ENCODE results near the gene CCHCR1.
A peak's percentile ranks its signal among the peaks of the same experiment; 100 is the strongest.
"Not testable (repeated sequence)": the region's sequence is repeated elsewhere in the genome, so short reads cannot be mapped to it uniquely, and the experiment has no call there.

CCHCR1 gene

DNA sequence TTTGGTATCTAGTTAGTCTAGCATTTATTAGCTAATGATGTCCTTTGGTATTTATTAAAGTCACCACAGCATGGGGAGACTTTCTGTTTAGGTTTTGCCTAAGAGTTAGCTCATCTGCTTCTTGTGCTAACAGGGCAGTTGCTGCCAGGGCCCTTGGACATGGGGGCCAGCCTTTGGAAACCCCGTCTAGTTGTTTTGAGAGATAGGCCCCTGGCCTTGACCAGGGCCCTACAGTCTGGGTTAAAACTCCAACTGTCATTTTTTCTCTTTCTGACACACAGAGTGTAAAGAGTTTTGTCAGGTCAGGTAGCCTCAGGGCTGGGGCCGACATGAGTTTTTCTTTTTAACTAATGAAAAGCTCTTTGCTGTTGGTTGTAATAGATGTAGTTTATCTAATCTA is 25.7 kb upstream of the CCHCR1 start:
- not testable (repeated sequence) for DNase-seq

DNA sequence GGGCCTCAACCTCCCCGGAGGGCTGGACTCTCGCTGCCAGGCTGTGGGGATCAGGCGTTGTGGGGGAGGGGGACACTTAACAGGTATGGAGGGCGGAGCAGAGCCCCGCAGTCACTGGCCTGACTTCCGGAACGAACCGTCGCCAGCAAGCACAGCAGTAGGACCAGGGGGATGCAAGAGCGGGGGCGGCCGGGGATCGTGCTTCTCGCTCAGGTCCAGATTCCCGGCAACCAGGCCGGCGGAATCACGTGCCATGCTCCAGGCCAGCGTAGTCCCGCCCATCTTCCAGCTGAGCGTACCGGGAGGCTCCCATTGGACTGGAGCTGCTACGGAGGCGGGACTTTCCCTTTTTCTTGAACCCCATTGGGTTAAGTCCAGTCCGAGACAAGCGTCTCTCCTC is 22.9 kb upstream of the CCHCR1 start:
- no peak for DNase-seq

DNA sequence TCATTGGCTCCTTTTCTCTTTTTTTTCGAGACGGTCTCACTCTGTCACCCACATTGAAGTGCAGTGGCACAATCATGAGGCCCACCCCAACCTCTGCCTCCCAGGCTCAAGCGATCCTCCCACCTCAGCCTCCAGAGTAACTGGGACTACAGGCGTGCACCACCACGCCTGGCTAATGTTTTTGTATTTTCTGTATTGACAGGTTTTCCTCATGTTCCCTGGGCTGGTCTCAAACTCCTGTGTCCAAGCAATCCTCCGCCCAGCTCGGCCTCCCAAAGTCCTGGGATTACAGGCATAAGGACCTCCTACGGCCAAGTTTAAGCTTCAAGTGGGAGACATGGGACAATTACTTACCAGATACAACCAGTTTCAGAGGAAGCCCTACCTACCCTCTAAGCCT is 22.3 kb upstream of the CCHCR1 start:
- no peak for DNase-seq

DNA sequence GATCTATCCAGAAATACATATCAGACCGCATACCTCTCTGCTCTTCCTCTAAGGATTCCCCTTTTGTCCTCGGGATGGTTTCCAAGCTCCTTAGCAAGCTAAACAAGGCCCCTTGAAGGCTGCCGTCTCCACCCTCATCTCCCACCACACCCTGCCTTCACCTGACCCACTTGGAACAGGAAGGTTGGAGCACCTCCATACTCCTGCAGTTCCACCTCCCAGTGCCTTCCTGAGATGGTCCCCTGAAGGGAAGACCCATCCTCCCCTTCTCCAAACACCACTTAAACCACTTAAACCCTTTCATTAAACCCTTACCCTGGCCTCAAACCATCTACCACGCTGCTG is 21.4 kb upstream of the CCHCR1 start:
- DNase-seq = no peak

DNA sequence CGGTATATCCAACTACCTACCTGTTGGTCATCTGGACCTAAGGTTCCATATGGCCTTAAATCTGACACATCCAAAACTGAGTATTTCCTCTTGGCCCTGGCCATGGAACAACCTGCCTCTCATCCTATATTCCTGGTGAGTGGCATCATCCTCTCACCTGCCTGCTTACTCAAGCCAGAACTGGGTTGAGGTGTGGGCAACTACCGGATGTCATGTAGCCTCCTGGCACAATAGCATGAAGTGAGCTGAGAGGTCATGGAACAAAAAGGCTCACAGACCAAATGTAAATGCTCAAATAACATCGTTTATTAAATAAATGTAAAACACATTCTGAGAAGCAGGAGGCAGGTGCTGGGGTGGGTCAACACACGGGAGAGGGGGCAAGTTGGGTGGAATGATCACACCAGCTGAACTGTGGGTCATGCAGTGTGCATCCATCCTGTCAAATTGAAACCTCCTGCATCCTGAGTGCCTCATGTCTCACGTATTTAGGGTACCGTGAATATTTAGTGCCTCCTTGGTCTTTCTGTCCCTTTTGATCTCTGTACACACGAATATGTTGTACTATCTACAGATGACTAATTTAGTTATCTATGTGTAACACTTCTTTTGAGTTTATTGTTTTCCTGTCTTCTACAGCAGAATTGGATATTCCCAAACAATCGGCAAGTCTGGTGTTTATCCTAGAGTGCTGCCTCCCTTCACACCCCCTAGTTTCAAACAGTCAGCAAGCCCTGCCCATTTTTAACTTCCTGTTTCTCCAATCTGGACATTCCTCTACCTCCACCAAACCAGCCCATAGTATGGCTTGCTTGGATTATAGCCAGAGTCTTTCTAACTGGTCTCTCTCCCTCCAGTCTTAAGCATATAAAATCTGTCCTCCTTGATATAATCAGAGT is 20.8 kb upstream of the CCHCR1 start:
- peak; percentile 43 for DNase-seq

DNA sequence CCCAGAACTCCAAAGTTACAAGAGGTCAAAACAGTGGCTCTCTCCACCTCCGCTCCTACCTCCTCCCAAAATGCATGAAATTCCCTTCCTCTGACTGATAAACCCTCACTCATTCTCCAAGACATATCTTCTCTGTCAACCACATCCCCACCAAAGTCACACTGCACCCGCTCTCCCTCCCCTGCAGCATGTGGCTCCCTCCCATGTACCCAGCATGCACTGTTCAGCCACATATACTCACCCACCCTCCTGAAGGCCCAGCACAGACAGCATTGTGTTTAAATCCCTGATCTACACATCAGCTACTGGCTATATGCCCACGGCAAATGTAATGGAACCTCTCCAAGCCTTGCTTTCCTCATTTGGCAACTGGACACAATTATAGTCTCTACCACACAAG is 18.4 kb upstream of the CCHCR1 start:
- DNase-seq = no peak

DNA sequence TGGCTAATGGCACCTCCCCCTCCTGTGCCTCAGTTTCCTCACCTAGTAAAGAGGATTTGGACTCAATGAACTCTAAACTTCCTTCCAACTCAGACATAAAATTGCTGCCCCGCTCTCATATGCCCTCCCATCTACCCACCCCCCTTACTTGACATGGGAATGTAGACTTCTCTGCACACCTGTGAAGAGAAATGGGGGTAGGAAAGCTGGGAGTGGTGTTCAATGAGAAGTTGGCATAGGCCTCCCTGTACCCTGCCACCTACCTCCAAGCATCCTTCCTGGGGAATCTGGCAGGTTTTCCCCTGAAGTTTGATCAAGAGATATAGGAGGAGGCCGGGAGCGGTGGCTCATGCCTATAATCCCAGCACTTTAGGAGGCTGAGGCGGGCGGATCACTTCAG is 16.8 kb upstream of the CCHCR1 start:
- no peak for DNase-seq

DNA sequence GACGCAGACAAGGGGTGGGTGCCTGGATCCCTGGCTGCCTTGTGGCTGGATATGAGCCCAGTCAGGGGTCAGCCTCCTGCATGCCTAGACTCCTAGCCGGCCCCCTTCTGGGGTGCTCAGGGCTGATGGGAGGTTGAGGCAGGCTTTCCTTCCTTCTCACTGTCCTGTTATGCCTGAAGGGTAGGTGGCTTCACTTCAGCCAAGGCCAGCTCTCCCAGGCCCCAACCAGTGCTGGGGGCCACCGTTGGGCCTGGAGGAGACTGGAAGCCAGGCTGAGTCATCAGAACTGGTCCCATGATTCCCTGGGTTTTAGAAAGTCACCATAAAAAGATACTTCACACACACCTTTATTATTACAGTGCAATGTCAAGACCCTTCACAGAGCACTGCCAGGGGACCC is 15.8 kb upstream of the CCHCR1 start:
- DNase-seq = no peak

DNA sequence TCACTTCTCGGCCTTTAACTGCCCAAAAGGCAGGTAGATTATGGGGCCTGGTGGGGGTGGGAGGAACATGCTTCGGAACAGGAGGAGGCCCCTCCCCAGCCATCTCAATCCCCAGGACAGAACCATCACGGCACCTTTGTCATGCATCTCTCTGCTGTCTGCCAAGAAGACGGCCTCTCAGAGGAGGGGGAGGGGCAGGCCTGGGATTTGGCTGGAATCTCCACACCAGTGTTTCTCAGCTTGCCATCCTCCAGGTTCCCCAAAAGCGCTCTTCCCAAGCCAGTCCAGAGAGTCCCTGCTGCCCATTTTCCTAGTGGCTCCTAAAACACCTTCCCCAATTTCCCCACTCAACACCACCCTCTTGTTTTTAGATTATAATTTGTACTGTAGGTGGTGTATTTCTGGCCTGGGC is 15.4 kb upstream of the CCHCR1 start:
- DNase-seq = no peak

DNA sequence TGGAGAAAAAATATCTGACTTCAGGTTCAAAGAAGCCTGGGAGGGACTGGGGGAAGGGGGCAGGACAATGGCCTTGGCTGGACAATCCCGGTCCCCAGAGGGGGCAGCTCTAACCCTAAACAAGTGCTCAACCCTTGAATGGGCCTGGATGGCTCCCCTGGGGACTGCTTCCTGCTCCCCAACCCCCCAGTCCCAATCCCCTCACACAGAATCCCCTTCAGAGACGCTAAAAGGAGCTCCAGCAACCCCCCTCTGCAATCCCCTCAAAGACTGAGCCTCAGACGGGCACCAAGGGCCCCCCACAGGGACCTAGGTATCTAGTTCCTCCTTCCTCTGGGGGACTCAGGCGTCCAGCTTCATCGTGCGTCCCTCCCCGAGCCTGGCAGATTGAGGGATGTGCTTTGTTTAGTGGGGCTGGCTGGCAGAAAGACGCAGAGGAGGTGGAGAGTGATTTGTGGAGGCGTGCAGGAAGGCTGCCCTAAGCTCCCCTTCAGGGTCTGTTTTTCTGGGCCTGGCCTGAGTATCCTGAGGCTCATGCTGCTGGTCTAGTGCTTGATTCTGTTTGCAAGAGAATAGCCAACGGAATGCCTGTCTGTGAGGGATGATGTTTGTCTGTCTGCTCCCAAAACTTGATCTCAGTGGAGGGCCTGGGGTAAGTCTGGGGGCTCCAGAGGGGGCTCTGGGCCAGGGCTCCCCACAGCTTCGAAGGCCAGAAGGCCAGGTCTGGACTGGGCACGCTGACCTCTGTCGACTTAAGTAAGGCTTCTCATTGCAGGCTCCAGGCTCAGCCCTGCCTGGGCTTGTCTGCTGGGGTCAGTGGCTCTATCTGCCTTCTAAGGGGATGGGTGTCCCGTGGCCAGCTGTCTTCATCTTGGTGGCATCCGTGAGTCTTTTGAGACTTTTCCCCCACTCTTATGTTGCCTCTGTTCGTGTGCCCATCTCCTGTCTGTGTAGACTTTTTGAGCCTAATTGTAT is 14.6 kb upstream of the CCHCR1 start:
- no peak for DNase-seq

DNA sequence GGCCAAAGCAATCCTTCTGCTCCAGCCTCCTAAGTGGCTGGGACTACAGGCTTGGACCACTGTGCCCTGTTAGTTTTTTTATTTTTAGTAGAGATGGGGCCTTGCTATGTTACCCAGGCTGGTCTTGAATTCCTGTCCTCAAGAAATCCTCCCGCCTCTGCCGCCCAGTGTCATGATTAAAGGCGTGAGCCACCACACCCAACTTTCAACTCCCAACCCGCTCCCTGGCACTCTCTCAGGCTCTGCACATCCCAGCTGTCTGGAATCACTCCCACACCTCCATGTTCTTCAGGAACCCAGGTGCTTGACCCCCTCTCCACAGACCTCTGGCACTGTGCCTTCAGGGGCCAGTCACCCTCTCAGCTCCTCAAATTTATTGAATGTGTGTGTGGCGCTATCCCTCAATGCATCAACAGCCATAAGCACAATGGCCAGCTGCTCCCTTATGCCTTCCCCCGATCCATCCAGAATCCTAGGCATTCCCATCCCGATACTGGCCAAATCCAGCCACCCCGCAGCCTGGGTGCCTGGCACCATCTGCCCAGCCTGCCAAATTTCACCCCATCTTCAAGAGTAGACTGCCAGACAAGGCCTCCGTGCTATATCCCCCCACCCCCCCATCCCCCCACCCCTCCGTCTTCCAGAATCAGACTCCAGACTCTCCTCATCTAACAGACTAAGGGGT is 13.5 kb upstream of the CCHCR1 start:
- DNase-seq = no peak

DNA sequence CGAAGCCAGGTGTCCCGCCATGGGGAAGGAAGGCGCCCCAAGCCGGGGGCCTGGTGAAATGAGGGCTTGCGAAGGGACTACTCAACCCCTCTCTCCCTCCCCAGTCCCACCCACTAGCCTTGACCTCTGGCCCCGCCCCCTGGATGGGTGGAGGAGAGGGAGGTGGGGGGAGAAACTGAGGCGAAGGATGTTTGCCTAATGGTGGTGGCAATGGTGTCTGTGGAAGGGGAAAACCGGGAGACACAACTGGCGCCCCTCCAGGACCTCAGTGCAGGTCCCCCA is 12.9 kb upstream of the CCHCR1 start, which contains the start of gene POU5F1:
Gene POU5F1, minus strand, starts transcription at position 83 of the 282 bp plus-strand sequence. Its CDS starts 62 bp downstream, at position 21.
- DNase-seq = no peak

DNA sequence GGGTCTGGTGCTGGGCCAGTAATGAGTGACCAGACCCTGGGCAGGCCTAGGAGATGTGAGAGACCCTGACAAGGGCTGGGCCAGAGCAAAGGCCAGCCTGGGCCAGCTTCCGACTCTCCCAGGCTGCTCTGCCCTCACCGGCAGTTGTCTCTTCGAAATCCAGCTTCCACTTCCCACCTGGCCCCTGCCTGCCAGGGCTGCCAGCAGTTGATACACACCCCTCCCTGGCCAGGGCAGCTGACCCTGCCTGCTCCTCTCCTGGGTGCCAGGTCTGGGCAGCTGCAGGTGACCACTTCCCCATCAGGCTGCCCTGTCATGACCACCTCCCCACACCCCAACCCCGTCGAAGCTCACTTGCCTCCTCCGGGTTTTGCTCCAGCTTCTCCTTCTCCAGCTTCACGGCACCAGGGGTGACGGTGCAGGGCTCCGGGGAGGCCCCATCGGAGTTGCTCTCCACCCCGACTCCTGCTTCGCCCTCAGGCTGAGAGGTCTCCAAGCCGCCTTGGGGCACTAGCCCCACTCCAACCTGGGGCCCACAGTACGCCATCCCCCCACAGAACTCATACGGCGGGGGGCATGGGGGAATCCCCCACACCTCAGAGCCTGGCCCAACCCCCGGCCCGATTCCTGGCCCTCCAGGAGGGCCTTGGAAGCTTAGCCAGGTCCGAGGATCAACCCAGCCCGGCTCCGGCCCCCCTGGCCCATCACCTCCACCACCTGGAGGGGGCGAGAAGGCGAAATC is 12.4 kb upstream of the CCHCR1 start:
- not testable (repeated sequence) for DNase-seq

DNA sequence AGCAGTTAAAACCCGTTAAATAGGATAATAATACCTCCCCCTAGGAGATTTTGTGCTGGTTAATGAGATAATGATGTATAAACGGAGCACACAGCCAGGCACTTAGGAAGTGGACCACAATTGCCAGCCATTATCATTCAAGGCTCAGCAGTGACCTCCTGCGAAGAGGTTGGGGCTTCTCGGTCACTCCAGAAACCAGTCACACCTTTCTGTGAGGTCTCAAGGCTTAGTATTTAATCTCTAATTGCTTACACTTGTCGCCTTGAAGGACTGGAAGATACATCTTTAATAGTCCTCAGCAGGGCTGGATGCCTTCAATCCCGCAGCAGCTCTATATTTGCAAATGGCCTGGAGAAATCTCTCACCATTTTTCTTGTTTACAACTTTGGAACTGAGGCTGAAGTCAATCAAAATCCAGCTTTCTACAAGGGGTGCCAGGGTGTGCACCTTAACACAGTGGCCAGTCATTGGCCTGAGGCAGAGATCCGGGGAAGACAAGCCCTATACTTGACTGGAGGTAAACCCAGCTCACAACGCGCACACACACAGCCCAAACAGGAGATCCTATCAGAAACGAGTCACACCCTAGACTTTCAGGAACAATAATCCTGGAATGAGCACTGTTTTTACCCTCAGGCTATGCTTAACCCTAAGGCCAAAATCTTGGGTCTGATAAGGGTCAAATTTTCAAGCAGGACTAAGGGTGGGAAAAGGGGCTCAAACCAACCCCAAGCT is 11.7 kb upstream of the CCHCR1 start:
- no peak for DNase-seq

DNA sequence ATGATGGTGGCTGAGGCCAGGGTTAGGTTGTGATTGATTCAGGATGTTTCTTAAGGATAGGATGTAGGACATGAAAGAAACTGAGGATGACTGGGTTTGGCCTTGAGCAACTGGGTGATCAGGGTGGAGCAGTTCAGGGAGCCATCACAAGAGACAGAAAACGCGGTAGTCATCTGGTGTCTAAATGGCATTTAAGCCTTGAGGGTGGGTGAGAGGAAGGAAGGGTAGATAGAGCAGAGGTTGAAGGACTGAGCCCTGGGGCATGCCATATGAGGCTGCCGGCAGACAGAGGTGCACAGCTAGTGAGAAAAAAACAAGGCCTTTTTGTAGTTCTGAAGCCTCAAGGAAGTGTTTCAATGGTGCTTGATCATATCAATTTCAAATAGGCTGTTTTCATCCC is 11.0 kb upstream of the CCHCR1 start:
- DNase-seq = no peak

DNA sequence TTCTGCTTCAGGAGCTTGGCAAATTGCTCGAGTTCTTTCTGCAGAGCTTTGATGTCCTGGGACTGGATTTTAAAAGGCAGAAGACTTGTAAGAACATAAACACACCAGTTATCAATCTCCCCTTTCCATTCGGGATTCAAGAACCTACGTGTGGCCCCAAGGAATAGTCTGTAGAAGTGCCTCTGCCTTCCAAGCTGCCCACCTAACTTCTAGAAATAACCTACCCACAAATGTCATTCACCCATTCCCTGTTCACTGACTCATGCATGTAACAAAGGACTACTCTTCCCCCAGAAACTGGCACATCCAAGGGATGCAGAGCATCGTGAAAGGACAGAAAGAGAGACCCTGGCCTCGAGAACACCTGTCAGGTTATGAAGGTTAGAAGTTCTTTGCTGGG is 8.4 kb upstream of the CCHCR1 start:
- no peak for DNase-seq

DNA sequence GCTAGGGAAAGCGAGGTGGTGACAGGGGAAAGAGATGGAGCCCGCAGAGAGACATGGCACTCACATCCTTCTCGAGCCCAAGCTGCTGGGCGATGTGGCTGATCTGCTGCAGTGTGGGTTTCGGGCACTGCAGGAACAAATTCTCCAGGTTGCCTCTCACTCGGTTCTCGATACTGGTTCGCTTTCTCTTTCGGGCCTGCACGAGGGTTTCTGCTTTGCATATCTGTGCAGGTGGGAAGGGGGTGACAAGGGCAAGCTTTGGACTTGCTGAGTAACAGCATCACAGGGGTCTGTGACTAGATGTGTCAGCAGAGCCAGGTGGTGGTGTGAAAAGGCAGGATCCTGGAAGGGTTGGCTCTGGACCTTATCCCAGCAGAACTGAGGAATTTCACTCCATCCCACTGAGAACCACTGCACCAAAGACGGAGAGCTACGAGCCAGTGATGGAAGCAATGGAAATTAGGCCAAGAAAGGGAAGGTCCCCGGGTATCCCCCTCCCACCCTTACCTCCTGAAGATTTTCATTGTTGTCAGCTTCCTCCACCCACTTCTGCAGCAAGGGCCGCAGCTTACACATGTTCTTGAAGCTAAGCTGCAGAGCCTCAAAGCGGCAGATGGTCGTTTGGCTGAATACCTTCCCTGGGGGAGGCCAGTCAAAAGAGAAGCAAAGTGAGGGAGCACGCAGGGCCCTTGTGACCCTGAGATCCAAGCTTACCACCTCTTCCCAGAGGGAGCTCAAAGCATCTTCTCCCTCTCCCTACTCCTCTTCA is 7.6 kb upstream of the CCHCR1 start:
- DNase-seq = not testable (repeated sequence)

DNA sequence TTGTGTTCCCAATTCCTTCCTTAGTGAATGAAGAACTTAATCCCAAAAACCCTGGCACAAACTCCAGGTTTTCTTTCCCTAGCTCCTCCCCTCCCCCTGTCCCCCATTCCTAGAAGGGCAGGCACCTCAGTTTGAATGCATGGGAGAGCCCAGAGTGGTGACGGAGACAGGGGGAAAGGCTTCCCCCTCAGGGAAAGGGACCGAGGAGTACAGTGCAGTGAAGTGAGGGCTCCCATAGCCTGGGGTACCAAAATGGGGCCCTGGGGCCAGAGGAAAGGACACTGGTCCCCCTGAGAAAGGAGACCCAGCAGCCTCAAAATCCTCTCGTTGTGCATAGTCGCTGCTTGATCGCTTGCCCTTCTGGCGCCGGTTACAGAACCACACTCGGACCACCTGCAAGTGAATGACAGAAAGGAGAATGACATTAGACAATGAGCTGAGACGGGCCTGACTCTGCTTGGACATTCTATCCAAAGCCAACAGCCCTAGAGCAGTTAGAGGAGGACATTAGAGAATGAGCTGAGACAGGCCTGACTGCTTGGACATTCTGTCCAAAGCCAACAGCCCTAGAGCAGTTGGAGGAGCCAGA is 7.0 kb upstream of the CCHCR1 start:
- DNase-seq = not testable (repeated sequence)

DNA sequence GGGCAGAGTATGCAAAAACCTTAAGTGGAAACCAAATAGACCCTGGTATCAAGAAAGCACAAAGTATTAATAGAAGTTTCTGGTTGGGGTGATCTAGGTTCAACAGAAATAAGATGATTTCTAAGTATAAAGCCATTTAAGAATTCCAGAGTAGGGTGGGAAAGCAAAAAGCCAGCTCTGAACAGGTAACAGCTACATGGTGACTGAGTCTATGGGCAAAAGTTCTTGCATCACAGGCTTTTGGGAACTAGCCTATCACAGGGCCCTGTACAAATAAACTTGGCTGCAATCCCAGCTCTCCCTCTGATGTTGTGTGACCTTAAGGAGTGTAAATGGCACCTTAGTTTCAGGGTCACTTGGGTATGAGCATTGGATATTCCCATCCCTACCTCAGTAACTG is 6.3 kb upstream of the CCHCR1 start:
- no peak for DNase-seq

DNA sequence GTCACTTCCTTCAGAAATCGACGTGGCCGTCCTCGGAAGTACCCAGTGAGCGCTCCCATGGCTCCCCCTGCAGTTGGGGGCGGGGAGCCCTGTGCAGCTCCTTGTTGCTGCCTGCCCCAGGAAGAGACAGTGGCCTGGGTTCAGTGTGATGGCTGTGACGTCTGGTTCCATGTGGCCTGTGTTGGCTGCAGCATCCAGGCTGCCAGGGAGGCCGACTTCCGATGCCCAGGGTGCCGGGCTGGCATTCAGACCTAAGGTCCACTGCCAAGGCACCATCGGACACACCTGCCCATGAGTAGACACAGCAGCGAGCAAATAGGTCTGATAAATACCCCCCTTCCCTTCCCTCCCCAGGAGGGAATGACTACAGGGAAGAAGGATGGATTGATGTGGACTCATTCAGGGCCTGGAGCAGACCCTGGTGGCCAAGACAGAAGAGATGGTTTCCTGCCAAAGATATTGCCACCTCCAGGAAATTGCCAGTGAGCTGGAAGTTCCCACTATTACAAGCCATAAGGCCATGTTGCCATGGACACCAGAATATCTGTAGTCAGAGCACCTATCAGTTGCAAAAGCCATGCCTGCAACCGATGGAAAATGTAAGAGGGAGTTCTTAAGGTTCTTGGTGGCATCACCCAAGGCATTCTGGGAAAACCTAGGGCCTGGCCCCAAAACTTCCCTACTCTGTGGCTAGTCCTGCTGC is 5.0 kb upstream of the CCHCR1 start:
- no peak for DNase-seq

Data from NCI-H2029 treated with DMSO at 0.1 percent for 48 hours (cell line).